Coronary artery (tissue), 2 donors: Measurements from ENCODE around the gene NAV3.

Experiments used
- DNase-seq: peaks from one replicate; pipeline ENCODE4 v3.0.0-alpha.2; 2017; ENCODE audit warnings: low spot score
- H3K27ac ChIP-seq, 2 donors: fragments of 200-600 bp; sonication (generic); one replicate each; pipeline ENCODE4 v1.5.1; 2016 to 2019
- H3K4me3 ChIP-seq: fragments of 200-600 bp; sonication (generic); 2 replicates; pipeline ENCODE4 v1.5.1; 2016; ENCODE audit warnings: mild to moderate bottlenecking, moderate library complexity
- CTCF ChIP-seq: fragments of 200-600 bp; sonication (generic); IDR thresholded peaks from one replicate; pipeline ENCODE4 v1.5.1; 2019; ENCODE audit warnings: antibody characterized with exemption

The NAV3 gene

GRCh38 chr12:77830583-77831351, at the start of gene NAV3:
TSS of gene NAV3 (plus strand) at chr12:77830894. CDS start at chr12:77831462, 568 bp downstream.
- no peak for TF ChIP-seq CTCF
- DNase-seq = no peak
- H3K4me3 ChIP-seq = peak within 1 kb of the TSS; percentile 54
- H3K27ac ChIP-seq = no peak within 1 kb of the TSS

- DNase-seq = no peak
- Histone ChIP-seq H3K27ac (no peak overlapping the region), H3K4me3 (no peak overlapping the region)
- TF ChIP-seq CTCF = no peak
These were observed 48.7 kb upstream of the NAV3 start for GRCh38 chr12:77782034-77782433.

- no peak for DNase-seq
- H3K4me3 ChIP-seq = no peak overlapping the region
- no peak for TF ChIP-seq CTCF
- no peak overlapping the region for H3K27ac ChIP-seq
These were observed 47.9 kb upstream of the NAV3 start for GRCh38 chr12:77782766-77783165.

GRCh38 chr12:77785211-77785610, 45.5 kb upstream of the NAV3 start:
- Histone ChIP-seq H3K4me3 (no peak overlapping the region), H3K27ac (no peak overlapping the region)
- TF ChIP-seq CTCF = no peak
- DNase-seq = no peak

GRCh38 chr12:77786675-77787074, 44.0 kb upstream of the NAV3 start:
- no peak for DNase-seq
- Histone ChIP-seq H3K4me3 (no peak overlapping the region), H3K27ac (no peak overlapping the region)
- TF ChIP-seq CTCF = no peak

- no peak for DNase-seq
- H3K27ac ChIP-seq = no peak overlapping the region
- no peak for TF ChIP-seq CTCF
- H3K4me3 ChIP-seq = no peak overlapping the region
These were observed 42.2 kb upstream of the NAV3 start for GRCh38 chr12:77788231-77789168.
